ENCODE measurements around the gene SNX10. TPM values are rescaled to one million over a fixed set of nuclear protein-coding genes. Genes with fewer than 3 reads are reported as not detected.
A peak's percentile ranks its signal among the peaks of the same experiment; 100 is the strongest.

Gene SNX10
- total RNA-seq, 1 experiment from 2014 or later = 8.8 TPM

DNA sequence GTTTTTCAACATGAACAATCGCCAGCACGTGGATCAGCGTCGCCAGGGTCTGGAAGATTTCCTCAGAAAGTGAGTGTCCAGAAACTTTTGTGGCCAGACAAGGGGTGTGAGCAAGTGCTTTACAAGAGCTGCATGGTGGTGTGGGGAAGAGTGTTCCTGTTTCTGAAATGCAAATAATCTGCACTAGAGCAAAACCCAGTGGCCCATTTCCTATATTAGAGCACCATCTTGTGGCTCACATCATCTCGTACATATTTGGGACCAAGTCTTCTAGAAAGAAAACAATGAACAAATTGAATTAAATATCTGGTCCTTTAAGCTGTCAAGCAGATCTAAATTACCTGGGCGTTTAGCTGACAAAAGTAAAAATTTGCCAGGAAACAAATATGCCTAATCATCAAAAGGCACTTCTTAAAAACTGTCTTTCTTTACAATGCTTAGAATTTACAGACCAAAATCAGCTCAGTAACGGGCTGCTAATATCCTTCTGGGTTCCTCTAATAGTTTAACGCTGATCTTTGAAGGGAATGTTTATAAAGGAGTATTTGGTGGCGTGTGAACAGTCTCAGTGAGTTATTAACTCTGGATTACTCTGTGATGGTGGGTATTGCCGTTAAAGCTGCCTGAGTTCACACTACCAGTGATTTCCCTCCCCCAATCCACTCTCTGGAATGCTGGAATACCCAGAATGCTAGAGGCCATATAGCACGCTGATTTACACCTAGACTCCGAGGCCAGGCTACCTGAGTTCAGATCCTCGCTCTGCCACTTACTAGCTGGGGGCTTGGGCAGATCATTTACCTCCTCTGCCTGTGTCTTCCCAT lies 73.6 kb downstream of the SNX10 start:
- H3K36me3 Mint-ChIP-seq (ENCODE audit: insufficient read depth, unreplicated experiment) = no peaks in the 10 kb centered on the region
- H3K9me3 Mint-ChIP-seq (ENCODE audit: unreplicated experiment) = no peaks in the 10 kb centered on the region
- intact Hi-C loops (cut with micrococcal nuclease; ENCODE audit: unreplicated experiment) = loop anchor here (1.0 to 5.0 kb wide), 5 partner anchors 74 to 472 kb away; partner anchors contain the start of gene SNX10
- H3K27me3 ChIP-seq (replicated peaks; ENCODE audit: control insufficient read depth, insufficient read depth, low read length) = no peaks in the 10 kb centered on the region
- no peaks in the 10 kb centered on the region for H3K27me3 Mint-ChIP-seq (ENCODE audit: insufficient read depth, unreplicated experiment)
- DNase-seq = peak; percentile 55 to 70
- H3K27ac Mint-ChIP-seq (ENCODE audit: unreplicated experiment) = peak overlapping the region; percentile 53
- TF ChIP-seq, protein P1, sequence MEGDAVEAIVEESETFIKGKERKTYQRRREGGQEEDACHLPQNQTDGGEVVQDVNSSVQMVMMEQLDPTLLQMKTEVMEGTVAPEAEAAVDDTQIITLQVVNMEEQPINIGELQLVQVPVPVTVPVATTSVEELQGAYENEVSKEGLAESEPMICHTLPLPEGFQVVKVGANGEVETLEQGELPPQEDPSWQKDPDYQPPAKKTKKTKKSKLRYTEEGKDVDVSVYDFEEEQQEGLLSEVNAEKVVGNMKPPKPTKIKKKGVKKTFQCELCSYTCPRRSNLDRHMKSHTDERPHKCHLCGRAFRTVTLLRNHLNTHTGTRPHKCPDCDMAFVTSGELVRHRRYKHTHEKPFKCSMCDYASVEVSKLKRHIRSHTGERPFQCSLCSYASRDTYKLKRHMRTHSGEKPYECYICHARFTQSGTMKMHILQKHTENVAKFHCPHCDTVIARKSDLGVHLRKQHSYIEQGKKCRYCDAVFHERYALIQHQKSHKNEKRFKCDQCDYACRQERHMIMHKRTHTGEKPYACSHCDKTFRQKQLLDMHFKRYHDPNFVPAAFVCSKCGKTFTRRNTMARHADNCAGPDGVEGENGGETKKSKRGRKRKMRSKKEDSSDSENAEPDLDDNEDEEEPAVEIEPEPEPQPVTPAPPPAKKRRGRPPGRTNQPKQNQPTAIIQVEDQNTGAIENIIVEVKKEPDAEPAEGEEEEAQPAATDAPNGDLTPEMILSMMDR (IDR thresholded peaks at IDR 0.05; ENCODE audit: insufficient read depth in 1 of 2, low read depth in 1 of 2, low read length in 1 of 2, severe bottlenecking in 1 of 2, unreplicated experiment in 1 of 2) = peak; percentile 57 to 84
- H3K4me3 ChIP-seq (ENCODE audit: low read depth, low read length) = no peak overlapping the region
- ChIA-PET CTCF (interaction anchor here (0.5 to 2.0 kb wide), 12 partner anchors 12 to 1209 kb away, joined by 3 to 40 read pairs (median 4); partner anchors contain the start of genes NFE2L3 and SNX10), POLR2A (no interaction called here)
- H3K36me3 ChIP-seq (ENCODE audit: control insufficient read depth, insufficient read depth, low read length) = no peaks in the 10 kb centered on the region
- no TSS peak for BruUV-seq (replicated peaks)
- peaks cover 10% of the 10 kb centered on the region for H3K4me1 Mint-ChIP-seq (ENCODE audit: low read depth, unreplicated experiment)
- peak overlapping the region; percentile 49 for H3K4me3 Mint-ChIP-seq (ENCODE audit: unreplicated experiment)
- H3K9me3 ChIP-seq = no peaks in the 10 kb centered on the region
- H3K4me1 ChIP-seq = no peaks in the 10 kb centered on the region

DNA sequence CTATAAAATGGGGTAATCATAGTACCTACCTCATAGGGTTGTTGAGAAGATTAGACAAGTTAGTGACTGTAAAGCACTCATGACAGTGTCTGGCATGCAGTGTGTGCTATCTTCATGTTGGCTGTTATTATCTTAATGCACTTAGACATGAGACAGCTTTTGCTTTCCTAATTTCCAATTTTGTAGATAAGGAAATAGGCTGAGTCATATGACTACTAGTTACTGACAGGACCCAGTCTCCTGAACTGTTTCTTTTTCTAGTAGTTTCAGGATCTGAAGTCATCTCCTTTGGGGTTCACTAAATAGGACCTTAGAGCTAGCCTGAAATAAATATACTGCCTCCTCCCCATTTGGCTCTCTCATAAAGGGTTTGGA lies 74.2 kb downstream of the SNX10 start:
- Histone ChIP-seq H3K4me1 (no peaks in the 10 kb centered on the region), H3K4me3 (ENCODE audit: low read depth, low read length) (no peak overlapping the region), H3K36me3 (ENCODE audit: control insufficient read depth, insufficient read depth, low read length) (no peaks in the 10 kb centered on the region), H3K27me3 (replicated peaks; ENCODE audit: control insufficient read depth, insufficient read depth, low read length) (no peaks in the 10 kb centered on the region), H3K9me3 (no peaks in the 10 kb centered on the region)
- Mint-ChIP-seq H3K4me3 (ENCODE audit: unreplicated experiment) (no peak overlapping the region), H3K4me1 (ENCODE audit: low read depth, unreplicated experiment) (peaks cover 10% of the 10 kb centered on the region), H3K27me3 (ENCODE audit: insufficient read depth, unreplicated experiment) (no peaks in the 10 kb centered on the region), H3K9me3 (ENCODE audit: unreplicated experiment) (no peaks in the 10 kb centered on the region), H3K36me3 (ENCODE audit: insufficient read depth, unreplicated experiment) (no peaks in the 10 kb centered on the region), H3K27ac (ENCODE audit: unreplicated experiment) (no peak overlapping the region)
- POLR2A ChIA-PET = no interaction called here
- intact Hi-C loops (cut with micrococcal nuclease; ENCODE audit: unreplicated experiment) = loop anchor here (1.0 to 5.0 kb wide), 5 partner anchors 75 to 473 kb away; partner anchors contain the start of gene SNX10
- TF ChIP-seq, protein P1 (IDR thresholded peaks at IDR 0.05; ENCODE audit: insufficient read depth in 1 of 2, low read depth in 1 of 2, low read length in 1 of 2, severe bottlenecking in 1 of 2, unreplicated experiment in 1 of 2) = no peak
- DNase-seq = no peak
- CTCF ChIA-PET = interaction anchor here (1.0 to 2.0 kb wide), 5 partner anchors 12 to 472 kb away, joined by 3 to 40 read pairs (median 4); no protein-coding TSS in a partner anchor
- no TSS peak for BruUV-seq (replicated peaks)

DNA sequence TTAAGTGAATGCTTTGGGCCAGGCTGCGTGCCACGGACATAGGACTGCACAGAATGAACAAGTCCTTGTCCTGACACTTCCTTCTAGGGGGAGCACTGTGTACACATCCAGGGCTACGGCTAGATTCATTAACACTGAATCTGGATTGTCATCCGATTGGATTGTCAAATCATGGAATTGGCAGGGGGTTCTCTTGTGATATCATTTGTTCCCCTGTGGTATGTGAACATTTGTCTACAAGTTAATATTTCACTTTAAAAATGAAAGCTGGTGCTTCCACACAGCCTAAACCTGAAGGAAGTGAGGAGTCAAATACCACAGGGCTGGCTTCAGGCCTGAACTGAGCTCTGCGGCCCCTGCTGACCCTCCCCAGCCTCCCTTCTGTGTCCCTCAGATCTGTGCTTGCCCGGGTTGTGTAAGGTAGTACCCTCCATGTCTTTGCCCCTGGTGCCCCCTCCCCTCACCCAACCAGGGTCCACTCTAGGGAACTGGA lies 75.6 kb downstream of the SNX10 start:
- Histone ChIP-seq H3K27me3 (replicated peaks; ENCODE audit: control insufficient read depth, insufficient read depth, low read length) (no peaks in the 10 kb centered on the region), H3K9me3 (no peaks in the 10 kb centered on the region), H3K36me3 (ENCODE audit: control insufficient read depth, insufficient read depth, low read length) (no peaks in the 10 kb centered on the region), H3K4me1 (no peaks in the 10 kb centered on the region), H3K4me3 (ENCODE audit: low read depth, low read length) (no peak overlapping the region)
- DNase-seq = no peak
- ChIA-PET POLR2A (no interaction called here), CTCF (interaction anchor here (0.6 kb wide), 1 partner anchor 363 kb away, joined by 3 read pairs; no protein-coding TSS in a partner anchor)
- Mint-ChIP-seq H3K4me1 (ENCODE audit: low read depth, unreplicated experiment) (peaks cover 10% of the 10 kb centered on the region), H3K27ac (ENCODE audit: unreplicated experiment) (no peak overlapping the region), H3K9me3 (ENCODE audit: unreplicated experiment) (no peaks in the 10 kb centered on the region), H3K27me3 (ENCODE audit: insufficient read depth, unreplicated experiment) (no peaks in the 10 kb centered on the region), H3K36me3 (ENCODE audit: insufficient read depth, unreplicated experiment) (no peaks in the 10 kb centered on the region), H3K4me3 (ENCODE audit: unreplicated experiment) (no peak overlapping the region)
- TF ChIP-seq, protein P1 (IDR thresholded peaks at IDR 0.05; ENCODE audit: insufficient read depth in 1 of 2, low read depth in 1 of 2, low read length in 1 of 2, severe bottlenecking in 1 of 2, unreplicated experiment in 1 of 2) = no peak
- BruUV-seq (replicated peaks) = no TSS peak
- intact Hi-C loops (cut with micrococcal nuclease; ENCODE audit: unreplicated experiment) = loop anchor here (5.0 kb wide), 1 partner anchor 90 kb away; no protein-coding TSS in a partner anchor

Data from Caco-2 (cell line).